CD8-positive, alpha-beta memory T cell (primary cell): ENCODE data around the gene AGMO. TPM values are rescaled to one million over a fixed set of nuclear protein-coding genes. Genes with fewer than 3 reads are reported as not detected.

Experiments
- CTCF ChIA-PET: fragments of 350-600 bp; sonication (Branson Sonifier 250); formaldehyde crosslinking; loops from one replicate; lab custom pipeline; 2021; ENCODE audit warnings: antibody characterized with exemption; lab: Charles Lee
- POLR2A ChIA-PET: fragments of 350-600 bp; sonication (Branson Sonifier 250); formaldehyde crosslinking; loops from one replicate; lab custom pipeline; 2021; ENCODE audit warnings: antibody characterized with exemption; lab: Charles Lee
- DNase-seq, 5 donors: peaks; one replicate each; pipeline versions ENCODE4 v3.0.0 to v3.0.0-alpha.2; 2020 to 2022; ENCODE audit warnings: mixed read lengths in 1 of 5
- H3K27ac ChIP-seq: one replicate; pipeline ENCODE4 v1.7.0; 2013; ENCODE audit warnings: low read depth, mild to moderate bottlenecking, low read length, moderate library complexity
- H3K27me3 ChIP-seq: 2 replicates; pipeline ENCODE4 v1.7.0; 2013; ENCODE audit warnings: low read length, mild to moderate bottlenecking; ENCODE audit not compliant: insufficient read depth, poor library complexity, severe bottlenecking
- H3K36me3 ChIP-seq: 2 replicates; pipeline ENCODE4 v1.7.0; 2013; ENCODE audit warnings: mild to moderate bottlenecking, low read length, moderate library complexity; ENCODE audit not compliant: insufficient read depth
- H3K4me1 ChIP-seq: 2 replicates; pipeline ENCODE4 v1.7.0; 2013; ENCODE audit warnings: mild to moderate bottlenecking, low read length, moderate library complexity; ENCODE audit not compliant: insufficient read depth
- H3K4me3 ChIP-seq: 2 replicates; pipeline ENCODE4 v1.7.0; 2013; ENCODE audit warnings: mild to moderate bottlenecking, low read length
- H3K9me3 ChIP-seq: 2 replicates; pipeline ENCODE4 v1.7.0; 2013; ENCODE audit warnings: mild to moderate bottlenecking, low read length
- H3K27ac Mint-ChIP-seq, 8 donors: one replicate each; pipeline ENCODE4 v1.8.0; 2020 to 2021; ENCODE audit warnings: mixed read lengths in 8 of 8, mild to moderate bottlenecking in 6 of 8, inconsistent platforms in 3 of 8, moderate library complexity in 3 of 8
- H3K27me3 Mint-ChIP-seq, 2 donors: one replicate each; pipeline ENCODE4 v1.8.0; 2020 to 2021; ENCODE audit warnings: mixed read lengths in 2 of 2, mild to moderate bottlenecking in 1 of 2, moderate library complexity in 1 of 2
- H3K36me3 Mint-ChIP-seq, 3 donors: one replicate each; pipeline ENCODE4 v1.8.0; 2020 to 2021; ENCODE audit warnings: mixed read lengths in 3 of 3, inconsistent platforms in 1 of 3, mild to moderate bottlenecking in 1 of 3
- H3K4me1 Mint-ChIP-seq, 3 donors: one replicate each; pipeline ENCODE4 v1.8.0; 2020 to 2021; ENCODE audit warnings: mixed read lengths in 3 of 3, inconsistent platforms in 1 of 3, mild to moderate bottlenecking in 1 of 3
- H3K4me3 Mint-ChIP-seq, 7 donors: one replicate each; pipeline ENCODE4 v1.8.0; 2020 to 2021; ENCODE audit warnings: mixed read lengths in 7 of 7, mild to moderate bottlenecking in 6 of 7, moderate library complexity in 4 of 7, inconsistent platforms in 2 of 7
- H3K9me3 Mint-ChIP-seq, 5 donors: one replicate each; pipeline ENCODE4 v1.8.0; 2020 to 2022; ENCODE audit warnings: mixed read lengths in 5 of 5, mild to moderate bottlenecking in 3 of 5, moderate library complexity in 2 of 5, inconsistent platforms in 1 of 5
- polyA plus RNA-seq: library from polyadenylated mRNA; unstranded; fragments of 300-500 nt; fragmentation: Illumina TruSeq; gene quantifications from one replicate; pipeline ENCODE4 v1.2.3, GENCODE V29; 2021
- total RNA-seq, 2 experiments: library from RNA; stranded (reverse); gene quantifications; one replicate each; pipeline ENCODE4 v1.2.3, GENCODE V29; 2021

Gene AGMO
- total and polyA plus RNA-seq, 3 experiments from 2014 or later, result not detected

- Mint-ChIP-seq H3K9me3 (peaks cover 3 to 12% (median 10%) of the 10 kb centered on the region in 5 donors), H3K27me3 (no peaks in the 10 kb centered on the region), H3K4me3 (no peak overlapping the region), H3K4me1 (no peaks in the 10 kb centered on the region), H3K36me3 (no peaks in the 10 kb centered on the region), H3K27ac (no peak overlapping the region)
- Histone ChIP-seq H3K27me3 (no peaks in the 10 kb centered on the region), H3K27ac (no peak overlapping the region), H3K36me3 (no peaks in the 10 kb centered on the region), H3K4me3 (no peak overlapping the region), H3K4me1 (no peaks in the 10 kb centered on the region), H3K9me3 (no peaks in the 10 kb centered on the region)
- ChIA-PET CTCF (no interaction called here), POLR2A (no interaction called here)
- no peak for DNase-seq
Observed at GRCh38 chr7:15580604-15581351, 19.0 kb upstream of the AGMO start.

GRCh38 chr7:15577600-15577999 is 15.8 kb upstream of the AGMO start:
- Mint-ChIP-seq H3K9me3 (peaks cover 0 to 13% (median 7%) of the 10 kb centered on the region in 5 donors), H3K27me3 (no peaks in the 10 kb centered on the region), H3K36me3 (no peaks in the 10 kb centered on the region), H3K27ac (no peak overlapping the region), H3K4me3 (no peak overlapping the region), H3K4me1 (no peaks in the 10 kb centered on the region)
- DNase-seq, result no peak
- POLR2A ChIA-PET, result no interaction called here
- H3K9me3 ChIP-seq, result no peaks in the 10 kb centered on the region
- no peaks in the 10 kb centered on the region for H3K36me3 ChIP-seq
- H3K27me3 ChIP-seq, result no peaks in the 10 kb centered on the region
- CTCF ChIA-PET, result no interaction called here
- H3K4me3 ChIP-seq, result no peak overlapping the region
- no peaks in the 10 kb centered on the region for H3K4me1 ChIP-seq
- H3K27ac ChIP-seq, result no peak overlapping the region

GRCh38 chr7:15571301-15571878 is 9.6 kb upstream of the AGMO start:
- no peak overlapping the region for H3K27ac Mint-ChIP-seq
- H3K36me3 Mint-ChIP-seq, result no peaks in the 10 kb centered on the region
- no peaks in the 10 kb centered on the region for H3K4me1 Mint-ChIP-seq
- Histone ChIP-seq H3K36me3 (no peaks in the 10 kb centered on the region), H3K4me1 (no peaks in the 10 kb centered on the region), H3K4me3 (no peak overlapping the region), H3K27ac (no peak overlapping the region), H3K9me3 (no peaks in the 10 kb centered on the region), H3K27me3 (no peaks in the 10 kb centered on the region)
- H3K9me3 Mint-ChIP-seq, result peaks cover 0 to 8% (median 5%) of the 10 kb centered on the region in 5 donors
- H3K4me3 Mint-ChIP-seq, result no peak overlapping the region
- DNase-seq, result no peak
- CTCF ChIA-PET, result no interaction called here
- H3K27me3 Mint-ChIP-seq, result no peaks in the 10 kb centered on the region
- POLR2A ChIA-PET, result no interaction called here

- Mint-ChIP-seq H3K4me3 (no peak overlapping the region), H3K9me3 (peaks cover 0 to 2% (median 0%) of the 10 kb centered on the region in 5 donors), H3K4me1 (no peaks in the 10 kb centered on the region), H3K27me3 (no peaks in the 10 kb centered on the region), H3K27ac (no peak overlapping the region), H3K36me3 (no peaks in the 10 kb centered on the region)
- DNase-seq, result no peak
- no peak overlapping the region for H3K4me3 ChIP-seq
- no peak overlapping the region for H3K27ac ChIP-seq
- H3K27me3 ChIP-seq, result no peaks in the 10 kb centered on the region
- ChIA-PET POLR2A (no interaction called here), CTCF (no interaction called here)
- no peaks in the 10 kb centered on the region for H3K36me3 ChIP-seq
- H3K9me3 ChIP-seq, result no peaks in the 10 kb centered on the region
- H3K4me1 ChIP-seq, result no peaks in the 10 kb centered on the region
Observed at GRCh38 chr7:15567652-15568051, 5.8 kb upstream of the AGMO start.

DNA sequence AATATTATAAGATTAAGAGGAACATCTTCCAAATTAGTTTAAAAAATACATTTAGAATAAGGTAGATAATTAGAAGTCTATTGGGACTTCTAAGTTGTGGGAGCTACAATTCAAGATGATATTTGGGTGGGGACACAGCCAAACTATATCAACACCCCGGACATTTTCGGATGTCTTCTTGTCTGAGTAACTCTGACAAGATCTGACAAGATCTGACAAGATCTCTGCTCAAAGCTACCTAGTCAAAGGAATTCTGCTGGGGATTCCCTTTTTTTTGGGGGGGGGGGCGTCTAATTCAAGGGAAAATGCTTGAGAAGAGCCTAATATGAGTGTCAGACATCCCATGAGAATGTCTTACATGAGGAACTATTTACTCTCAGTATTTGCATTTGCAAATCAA is 5.2 kb upstream of the AGMO start:
- H3K36me3 ChIP-seq, result no peaks in the 10 kb centered on the region
- no peaks in the 10 kb centered on the region for H3K27me3 ChIP-seq
- ChIA-PET CTCF (no interaction called here), POLR2A (no interaction called here)
- no peak overlapping the region for H3K27ac ChIP-seq
- Mint-ChIP-seq H3K27me3 (no peaks in the 10 kb centered on the region), H3K27ac (no peak overlapping the region), H3K36me3 (no peaks in the 10 kb centered on the region), H3K4me1 (no peaks in the 10 kb centered on the region), H3K4me3 (no peak overlapping the region), H3K9me3 (peaks cover 0 to 2% (median 0%) of the 10 kb centered on the region in 5 donors)
- H3K4me3 ChIP-seq, result no peak overlapping the region
- H3K9me3 ChIP-seq, result no peaks in the 10 kb centered on the region
- no peaks in the 10 kb centered on the region for H3K4me1 ChIP-seq
- DNase-seq, result no peak

GRCh38 chr7:15566476-15566875 is 4.7 kb upstream of the AGMO start:
- H3K4me1 Mint-ChIP-seq, result no peaks in the 10 kb centered on the region
- no peak overlapping the region for H3K27ac Mint-ChIP-seq
- H3K4me3 ChIP-seq, result no peak overlapping the region
- POLR2A ChIA-PET, result no interaction called here
- CTCF ChIA-PET, result no interaction called here
- DNase-seq, result no peak
- H3K4me3 Mint-ChIP-seq, result no peak overlapping the region
- no peaks in the 10 kb centered on the region for H3K27me3 Mint-ChIP-seq
- no peak overlapping the region for H3K27ac ChIP-seq
- H3K27me3 ChIP-seq, result no peaks in the 10 kb centered on the region
- no peaks in the 10 kb centered on the region for H3K4me1 ChIP-seq
- peaks cover 0 to 5% (median 0%) of the 10 kb centered on the region in 5 donors for H3K9me3 Mint-ChIP-seq
- no peaks in the 10 kb centered on the region for H3K36me3 ChIP-seq
- H3K36me3 Mint-ChIP-seq, result no peaks in the 10 kb centered on the region
- no peaks in the 10 kb centered on the region for H3K9me3 ChIP-seq

DNA sequence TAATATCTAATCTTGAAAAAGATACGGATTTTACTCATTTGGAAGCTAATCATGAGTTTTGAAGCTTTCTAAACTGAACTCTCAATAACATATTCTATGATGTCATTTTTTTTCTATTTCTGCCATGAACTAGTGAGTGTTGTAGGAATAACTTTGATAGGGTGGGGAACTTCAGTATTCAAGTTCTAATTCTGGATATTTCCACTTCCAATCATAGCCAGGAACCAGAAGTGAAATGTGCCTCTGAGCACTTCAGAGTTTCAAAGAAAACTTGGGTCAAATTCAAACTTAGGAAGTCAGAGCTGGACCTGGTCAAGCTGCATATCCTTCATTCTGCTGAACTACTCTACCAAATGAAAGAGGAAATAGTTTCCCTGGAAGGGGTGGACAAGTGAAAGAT is 847 bp downstream of the AGMO start:
- H3K27ac ChIP-seq, result no peak overlapping the region
- no peaks in the 10 kb centered on the region for H3K4me1 ChIP-seq
- H3K9me3 ChIP-seq, result no peaks in the 10 kb centered on the region
- no peaks in the 10 kb centered on the region for H3K27me3 ChIP-seq
- H3K4me3 Mint-ChIP-seq, result no peak overlapping the region
- DNase-seq, result no peak
- no peaks in the 10 kb centered on the region for H3K36me3 Mint-ChIP-seq
- H3K4me3 ChIP-seq, result no peak overlapping the region
- H3K27ac Mint-ChIP-seq, result no peak overlapping the region
- no peaks in the 10 kb centered on the region for H3K27me3 Mint-ChIP-seq
- H3K9me3 Mint-ChIP-seq, result peaks cover 0 to 6% (median 3%) of the 10 kb centered on the region in 5 donors
- ChIA-PET POLR2A (no interaction called here), CTCF (no interaction called here)
- H3K36me3 ChIP-seq, result no peaks in the 10 kb centered on the region
- no peaks in the 10 kb centered on the region for H3K4me1 Mint-ChIP-seq

- Mint-ChIP-seq H3K4me1 (no peaks in the 10 kb centered on the region), H3K27me3 (no peaks in the 10 kb centered on the region), H3K36me3 (no peaks in the 10 kb centered on the region), H3K4me3 (no peak overlapping the region), H3K27ac (no peak overlapping the region), H3K9me3 (peaks cover 0 to 6% (median 3%) of the 10 kb centered on the region in 5 donors)
- Histone ChIP-seq H3K27me3 (no peaks in the 10 kb centered on the region), H3K27ac (no peak overlapping the region), H3K9me3 (no peaks in the 10 kb centered on the region), H3K36me3 (no peaks in the 10 kb centered on the region), H3K4me1 (no peaks in the 10 kb centered on the region), H3K4me3 (no peak overlapping the region)
- ChIA-PET CTCF (no interaction called here), POLR2A (no interaction called here)
- no peak for DNase-seq
Observed at GRCh38 chr7:15559416-15559928, 2.3 kb downstream of the AGMO start.
